HG03066 (cell line): ENCODE measurements around the gene MMP23B.

Experiments used
- ATAC-seq: cut with Tn5 transposase; IDR thresholded peaks from one replicate; pipeline ENCODE4 v1.9.1; 2021; ENCODE audit warnings: low read depth; ENCODE audit not compliant: unreplicated experiment

The MMP23B gene

GRCh38 chr1:1602304-1602967 is 29.5 kb upstream of the MMP23B start:
- ATAC-seq: no peak

- no peak for ATAC-seq
These were observed 28.9 kb upstream of the MMP23B start for GRCh38 chr1:1602968-1603506.

GRCh38 chr1:1603671-1604373 is 28.2 kb upstream of the MMP23B start:
- ATAC-seq: no peak

GRCh38 chr1:1604374-1605033 is 27.5 kb upstream of the MMP23B start:
- no peak for ATAC-seq

GRCh38 chr1:1605034-1605591 is 26.9 kb upstream of the MMP23B start:
- ATAC-seq: no peak

GRCh38 chr1:1605724-1606123 is 26.2 kb upstream of the MMP23B start:
- no peak for ATAC-seq

GRCh38 chr1:1606232-1606631 is 25.7 kb upstream of the MMP23B start:
- ATAC-seq: no peak

- no peak for ATAC-seq
These were observed 22.0 kb upstream of the MMP23B start for GRCh38 chr1:1609822-1610485.

- no peak for ATAC-seq
These were observed 21.2 kb upstream of the MMP23B start for GRCh38 chr1:1610796-1611195.

GRCh38 chr1:1612104-1612400 is 19.9 kb upstream of the MMP23B start:
- ATAC-seq: no peak

GRCh38 chr1:1613509-1614082 is 18.4 kb upstream of the MMP23B start:
- ATAC-seq: no peak

GRCh38 chr1:1614204-1614953 is 17.6 kb upstream of the MMP23B start:
- no peak for ATAC-seq

- no peak for ATAC-seq
These were observed 17.1 kb upstream of the MMP23B start for GRCh38 chr1:1614954-1615255.

GRCh38 chr1:1615256-1616044 is 16.5 kb upstream of the MMP23B start, which contains the start of gene MIB2:
Gene MIB2 (plus strand): TSS chr1:1615500. CDS start chr1:1623453, 7,953 bp downstream.
- peak; percentile 84 for ATAC-seq

- ATAC-seq: peak; percentile 21
These were observed 15.8 kb upstream of the MMP23B start for GRCh38 chr1:1616045-1616790.

- ATAC-seq: no peak
These were observed 15.1 kb upstream of the MMP23B start for GRCh38 chr1:1616838-1617237.

GRCh38 chr1:1617516-1617915 is 14.5 kb upstream of the MMP23B start:
- no peak for ATAC-seq

- no peak for ATAC-seq
These were observed 14.0 kb upstream of the MMP23B start for GRCh38 chr1:1617925-1618324.
